SU-DHL-6 (cell line): ENCODE data around the gene PROSER3.

Experiments
- H2AFZ ChIP-seq: fragments of 200-600 bp; sonication (generic); 2 replicates; pipeline ENCODE4 v1.6.1; 2014; ENCODE audit warnings: low read depth, mild to moderate bottlenecking, moderate library complexity, mixed read lengths, antibody characterized with exemption, low read length; ENCODE audit not compliant: severe bottlenecking
- H3F3A ChIP-seq: fragments of 200-600 bp; shearing (Covaris generic); 2 replicates; pipeline ENCODE4 v1.6.0; 2016; ENCODE audit warnings: antibody characterized with exemption, mild to moderate bottlenecking; ENCODE audit not compliant: insufficient read depth
- H3K27ac ChIP-seq: fragments of 200-600 bp; sonication (generic); 2 replicates; pipeline ENCODE4 v1.5.1; 2016; ENCODE audit warnings: low read depth, mild to moderate bottlenecking, low read length, moderate library complexity, mixed read lengths
- H3K27me3 ChIP-seq: fragments of 200-600 bp; sonication (generic), shearing (Covaris generic); 2 replicates; pipeline ENCODE4 v1.6.0; 2014; ENCODE audit warnings: mild to moderate bottlenecking, low read length
- H3K36me3 ChIP-seq: fragments of 200-600 bp; sonication (generic); 2 replicates; pipeline ENCODE4 v1.6.1; 2014; ENCODE audit warnings: mild to moderate bottlenecking, low read length, mixed read lengths
- H3K4me2 ChIP-seq: fragments of 300-600, 200-600 bp; shearing (Covaris generic), sonication (generic); 2 replicates; pipeline ENCODE4 v1.6.0; 2014; ENCODE audit warnings: low read length, low read depth, mild to moderate bottlenecking; ENCODE audit not compliant: poor library complexity, severe bottlenecking
- H3K4me3 ChIP-seq: fragments of 200-600 bp; sonication (generic); 2 replicates; pipeline ENCODE4 v1.5.1; 2014; ENCODE audit warnings: antibody characterized with exemption, low read length, mild to moderate bottlenecking, mixed read lengths; ENCODE audit not compliant: insufficient read depth, poor library complexity, severe bottlenecking
- H3K79me2 ChIP-seq: fragments of 200-600 bp; sonication (generic); 2 replicates; pipeline ENCODE4 v1.6.1; 2014; ENCODE audit warnings: mild to moderate bottlenecking, low read length, moderate library complexity; ENCODE audit not compliant: insufficient read depth
- H3K9ac ChIP-seq: fragments of 200-600 bp; sonication (generic); 2 replicates; pipeline ENCODE4 v1.7.0; 2014; ENCODE audit warnings: mild to moderate bottlenecking, low read length
- H3K9me2 ChIP-seq: fragments of 200-600 bp; sonication (generic); replicated peaks from 2 replicates; pipeline ENCODE4 v1.6.1; 2014; ENCODE audit warnings: low read length; ENCODE audit not compliant: insufficient read depth
- H3K9me3 ChIP-seq: fragments of 200-600 bp; sonication (generic); 2 replicates; pipeline ENCODE4 v1.6.1; 2014; ENCODE audit warnings: low read length, mixed read lengths; ENCODE audit not compliant: insufficient read depth
- H4K20me1 ChIP-seq: fragments of 200-600 bp; sonication (generic); 2 replicates; pipeline ENCODE4 v1.6.1; 2014; ENCODE audit warnings: low read depth, mild to moderate bottlenecking, antibody characterized with exemption, low read length, moderate library complexity, mixed read lengths
- CTCF ChIP-seq: fragments of 200-600 bp; sonication (generic); IDR thresholded peaks from one replicate; pipeline ENCODE4 v1.5.1; 2017; ENCODE audit warnings: antibody characterized with exemption, mild to moderate bottlenecking, low read length, moderate library complexity; ENCODE audit not compliant: insufficient read depth, poor library complexity, severe bottlenecking
- EZH2phosphoT487 ChIP-seq: fragments of 200-600 bp; sonication (generic), shearing (Covaris generic); conservative IDR thresholded peaks from 2 replicates; pipeline ENCODE4 v1.6.1; 2018; ENCODE audit warnings: mild to moderate bottlenecking, antibody characterized with exemption, low read length, moderate library complexity, mixed read lengths

The PROSER3 gene

GRCh38 chr19:35788205-35788960 lies 30.4 kb downstream of the PROSER3 start:
- Histone ChIP-seq H3K9me2 (no peaks in the 10 kb centered on the region), H3F3A (no peaks in the 10 kb centered on the region), H3K9me3 (no peaks in the 10 kb centered on the region), H4K20me1 (no peaks in the 10 kb centered on the region), H3K36me3 (no peaks in the 10 kb centered on the region), H3K79me2 (no peaks in the 10 kb centered on the region), H2AFZ (no peak overlapping the region), H3K27ac (no peak overlapping the region), H3K27me3 (no peaks in the 10 kb centered on the region), H3K9ac (no peak overlapping the region), H3K4me3 (no peak overlapping the region), H3K4me2 (no peak overlapping the region)
- TF ChIP-seq CTCF (no peak), EZH2phosphoT487 (no peak)

- Histone ChIP-seq H2AFZ (no peak overlapping the region), H3K9ac (no peak overlapping the region), H4K20me1 (no peaks in the 10 kb centered on the region), H3K9me2 (no peaks in the 10 kb centered on the region), H3K79me2 (no peaks in the 10 kb centered on the region), H3K4me3 (no peak overlapping the region), H3K27ac (no peak overlapping the region), H3K9me3 (no peaks in the 10 kb centered on the region), H3F3A (no peaks in the 10 kb centered on the region), H3K27me3 (no peaks in the 10 kb centered on the region), H3K36me3 (no peaks in the 10 kb centered on the region), H3K4me2 (no peak overlapping the region)
- no peak for TF ChIP-seq EZH2phosphoT487
- TF ChIP-seq CTCF: no peak
These were observed 31.4 kb downstream of the PROSER3 start for GRCh38 chr19:35789195-35789977.

GRCh38 chr19:35789978-35790944 lies 32.3 kb downstream of the PROSER3 start:
- no peak for TF ChIP-seq CTCF
- no peak for TF ChIP-seq EZH2phosphoT487
- H3K9ac ChIP-seq: no peak overlapping the region
- no peak overlapping the region for H2AFZ ChIP-seq
- no peak overlapping the region for H3K27ac ChIP-seq
- no peaks in the 10 kb centered on the region for H3K36me3 ChIP-seq
- no peaks in the 10 kb centered on the region for H3F3A ChIP-seq
- no peaks in the 10 kb centered on the region for H4K20me1 ChIP-seq
- no peaks in the 10 kb centered on the region for H3K79me2 ChIP-seq
- H3K4me3 ChIP-seq: no peak overlapping the region
- H3K9me3 ChIP-seq: no peaks in the 10 kb centered on the region
- no peak overlapping the region for H3K4me2 ChIP-seq
- H3K27me3 ChIP-seq: no peaks in the 10 kb centered on the region
- H3K9me2 ChIP-seq: no peaks in the 10 kb centered on the region
